HL-60/S4 treated with phorbol 12-myristate 13-acetate at 8.2 ng/mL for 4 days and 3 days (cell line): ENCODE data around the gene ASPHD1.
"Not testable (repeated sequence)": the region's sequence is repeated elsewhere in the genome, so short reads cannot be mapped to it uniquely, and the experiment has no call there.

Source experiments
- in situ Hi-C: fragments of 300-500 bp; cut with MboI; formaldehyde crosslinking; loops from 2 replicates; pipeline ENCODE4 v1.15.0; 2022; ENCODE audit warnings: low sequenced_read_pairs

The ASPHD1 gene

DNA sequence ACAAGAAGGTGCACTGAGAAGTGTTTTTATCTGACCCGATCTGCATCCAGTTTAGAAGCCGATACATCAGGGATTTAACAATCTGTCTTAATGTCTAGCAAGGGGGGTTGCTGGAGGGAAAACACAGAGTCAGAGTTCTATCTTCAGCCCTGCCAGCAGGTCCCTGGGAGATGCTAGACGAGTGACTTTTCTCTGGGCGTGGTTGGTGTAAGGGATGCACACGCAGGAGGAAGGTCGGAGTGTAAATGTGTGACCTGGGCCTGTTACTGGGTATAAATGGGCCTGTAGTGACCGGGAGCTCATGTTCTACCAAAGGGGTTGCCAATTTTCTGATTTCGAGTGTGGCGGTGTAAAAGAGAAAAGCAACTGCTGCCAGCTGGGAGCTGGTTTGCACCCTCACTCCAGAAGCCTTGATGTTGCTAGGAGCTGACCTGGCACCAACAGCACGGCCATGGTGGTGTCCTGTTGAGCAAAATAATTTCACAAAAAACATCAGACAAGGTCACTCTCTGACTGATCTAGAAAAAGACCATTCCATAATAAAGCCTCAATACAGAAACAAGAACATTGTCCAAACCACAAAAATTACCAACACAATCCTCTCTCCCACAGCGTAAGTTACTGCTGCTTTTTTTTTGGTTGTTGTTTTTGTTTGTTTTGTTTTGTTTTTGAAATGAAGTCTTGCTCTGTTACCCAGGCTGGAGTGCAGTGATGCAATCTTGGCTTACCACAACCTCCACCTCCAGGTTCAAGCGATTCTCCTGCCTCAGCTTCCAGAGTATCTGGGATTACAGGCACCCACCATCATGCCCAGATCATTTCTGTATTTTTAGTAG is 27.0 kb downstream of the ASPHD1 start:
- in situ Hi-C loops: no loop called here

- in situ Hi-C loops: not testable (repeated sequence)
Measured at GRCh38 chr16:29931750-29932149, 31.5 kb downstream of the ASPHD1 start.

DNA sequence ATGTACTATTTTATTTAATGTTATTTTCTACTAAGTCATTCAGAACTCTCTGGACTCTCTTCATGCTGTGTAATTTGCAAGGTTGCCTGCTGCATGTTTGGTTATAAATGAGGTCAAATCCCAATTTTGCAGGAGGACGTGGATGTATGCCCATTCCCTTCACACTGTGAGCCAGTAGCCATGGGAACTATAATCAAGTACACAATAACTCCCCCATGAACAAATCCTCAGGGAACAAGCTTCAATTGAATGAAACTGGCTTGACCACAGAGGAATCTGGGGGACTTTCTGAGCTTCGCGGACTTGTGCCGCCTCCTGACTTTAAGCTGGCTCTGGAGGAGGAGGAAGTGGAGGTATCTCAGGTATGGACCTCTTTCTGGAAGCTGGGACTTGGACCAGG is 40.4 kb downstream of the ASPHD1 start:
- in situ Hi-C loops: no loop called here

DNA sequence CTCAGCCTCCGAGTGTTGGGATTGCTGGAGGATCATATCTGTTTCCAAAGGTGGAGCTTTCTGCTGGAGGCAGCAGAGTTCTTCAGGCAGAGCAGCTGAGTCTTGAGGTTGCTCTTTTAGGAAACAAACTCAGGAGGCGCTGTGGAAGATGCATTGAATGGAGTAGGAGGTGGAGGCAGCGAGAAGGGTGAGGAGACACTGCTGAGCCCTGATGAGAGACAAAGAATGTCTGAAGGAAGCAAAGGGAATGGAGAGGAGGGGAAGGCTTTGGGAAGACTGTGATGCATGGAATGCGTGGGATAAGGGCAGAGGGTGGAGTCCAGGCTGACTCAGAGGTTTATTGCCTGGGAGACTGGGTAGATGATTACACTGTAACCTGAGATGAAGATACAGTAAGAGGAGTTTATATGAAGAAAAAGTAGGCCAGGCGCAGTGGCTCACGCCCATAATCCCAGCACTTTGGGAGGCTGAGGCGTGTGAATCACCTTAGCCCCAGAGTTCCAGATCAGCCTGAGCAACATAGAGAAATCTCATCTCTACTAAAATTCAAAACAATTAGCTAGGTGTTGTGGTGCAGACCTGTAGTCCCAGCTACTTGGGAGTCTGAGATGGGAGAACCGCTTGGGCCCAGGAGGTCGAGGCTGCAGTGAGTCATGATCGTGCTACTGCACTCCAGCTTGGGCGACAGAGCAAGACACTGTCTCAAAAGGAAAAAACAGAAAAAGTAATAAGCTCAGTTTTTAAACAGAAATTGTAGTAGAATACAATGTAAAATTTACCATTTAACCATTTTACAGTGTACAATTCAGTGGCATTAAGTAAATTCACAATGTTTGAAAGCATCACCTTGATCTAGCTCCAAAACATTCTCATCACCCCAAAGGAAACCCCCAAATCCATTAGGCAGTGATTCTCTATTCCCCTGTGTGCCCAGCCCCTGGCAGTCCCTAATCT is 43.8 kb downstream of the ASPHD1 start:
- in situ Hi-C loops: no loop called here

GRCh38 chr16:29947897-29948296 is 47.6 kb downstream of the ASPHD1 start:
- in situ Hi-C loops: no loop called here

DNA sequence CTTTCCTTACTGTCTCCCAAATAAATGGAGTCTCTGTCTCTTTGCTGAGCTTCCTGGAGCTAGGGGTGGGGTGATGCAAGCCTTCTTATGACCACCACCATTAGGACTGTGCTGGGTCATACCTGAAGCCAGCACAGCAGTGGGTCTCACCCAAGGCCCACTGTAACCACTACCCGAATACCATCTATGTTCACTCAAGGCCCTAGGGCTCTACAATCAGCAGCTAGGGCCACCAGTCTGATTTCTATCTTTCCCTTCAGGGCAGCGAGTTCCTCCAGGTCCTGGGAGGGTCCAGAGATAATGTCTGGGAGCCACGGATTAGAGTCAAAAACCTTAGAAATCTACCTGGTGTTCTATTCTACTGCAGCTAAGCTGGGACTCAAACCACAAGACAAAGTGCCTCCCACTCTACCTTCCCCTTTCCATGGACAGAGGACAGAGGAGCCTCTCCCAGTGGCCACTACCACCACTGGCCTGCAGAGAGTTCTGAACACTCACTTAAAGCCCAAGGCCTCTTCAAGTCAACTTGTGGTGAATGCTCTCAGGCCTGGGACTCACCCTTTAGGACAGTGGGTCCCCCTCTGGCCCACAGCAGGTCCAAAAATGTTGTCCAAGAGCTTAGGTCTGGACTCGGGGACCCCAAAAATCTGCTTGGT is 50.6 kb downstream of the ASPHD1 start:
- in situ Hi-C loops: no loop called here

DNA sequence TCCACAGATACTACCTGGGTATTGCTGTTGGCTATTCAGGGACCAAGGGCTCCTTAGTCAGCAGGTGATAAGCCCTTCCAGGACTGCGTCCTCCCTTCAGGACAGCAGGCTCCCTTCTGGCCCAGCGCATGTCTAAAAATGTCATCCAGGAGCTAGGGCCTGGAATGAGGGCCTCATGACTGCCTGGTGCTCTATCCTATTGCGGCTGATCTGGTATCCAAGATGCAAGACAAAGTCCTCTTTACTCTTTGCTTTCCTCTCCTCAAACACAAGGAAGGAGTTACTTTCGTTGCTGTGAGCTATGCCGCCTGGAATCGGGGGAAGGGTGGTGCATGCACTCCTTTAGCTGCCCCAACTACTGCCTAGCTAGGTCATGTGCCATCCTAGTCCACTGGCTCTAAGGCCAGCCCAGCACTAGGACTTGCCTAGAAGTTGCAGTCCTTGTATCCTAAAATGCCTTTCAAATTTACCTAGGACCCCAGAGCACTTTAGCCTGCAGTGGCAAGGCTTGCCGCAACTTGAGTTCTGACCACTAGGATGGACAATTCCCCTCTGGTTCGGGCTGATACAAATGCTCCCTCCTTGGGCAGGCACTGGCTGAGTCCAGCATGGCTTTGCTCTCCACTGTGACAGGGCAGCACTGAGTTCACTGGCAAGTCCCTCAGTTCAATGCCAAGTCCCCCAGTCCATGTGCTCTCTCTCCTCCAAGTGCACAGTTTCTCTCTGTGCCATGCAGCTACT is 51.5 kb downstream of the ASPHD1 start:
- in situ Hi-C loops: no loop called here
